Stimulated activated CD8-positive, alpha-beta memory T cell treated with anti-CD3 and anti-CD28 coated beads, Interleukin-4, amount 100 ng/mL, for 48 hours (primary cell): ENCODE results near the gene MOGAT1.
"Not testable (repeated sequence)": the region's sequence is repeated elsewhere in the genome, so short reads cannot be mapped to it uniquely, and the experiment has no call there.

Experiments
- DNase-seq: peaks from one replicate; pipeline ENCODE4 v3.0.0-alpha.2; 2020

The MOGAT1 gene

GRCh38 chr2:222745836-222746559, 74.5 kb downstream of the MOGAT1 start:
- no peak for DNase-seq

GRCh38 chr2:222747526-222748160, 76.2 kb downstream of the MOGAT1 start:
- DNase-seq, result peak; percentile 28

GRCh38 chr2:222750533-222750932, 79.1 kb downstream of the MOGAT1 start:
- DNase-seq, result no peak

GRCh38 chr2:222751238-222751637, 79.8 kb downstream of the MOGAT1 start:
- DNase-seq, result no peak

GRCh38 chr2:222751821-222752719, 80.6 kb downstream of the MOGAT1 start:
- DNase-seq, result no peak

GRCh38 chr2:222752746-222753145, 81.3 kb downstream of the MOGAT1 start:
- no peak for DNase-seq

GRCh38 chr2:222753251-222753824, 81.9 kb downstream of the MOGAT1 start:
- DNase-seq, result no peak

- no peak for DNase-seq
Observed at GRCh38 chr2:222754324-222754930, 83.0 kb downstream of the MOGAT1 start.

- not testable (repeated sequence) for DNase-seq
Observed at GRCh38 chr2:222755593-222755992, 84.1 kb downstream of the MOGAT1 start.

GRCh38 chr2:222756362-222756831, 84.9 kb downstream of the MOGAT1 start:
- no peak for DNase-seq

- DNase-seq, result no peak
Observed at GRCh38 chr2:222756951-222757650, 85.6 kb downstream of the MOGAT1 start.
